Measurements from ENCODE around the gene ZDHHC11.
"Not testable (repeated sequence)": the region's sequence is repeated elsewhere in the genome, so short reads cannot be mapped to it uniquely, and the experiment has no call there.

DNA sequence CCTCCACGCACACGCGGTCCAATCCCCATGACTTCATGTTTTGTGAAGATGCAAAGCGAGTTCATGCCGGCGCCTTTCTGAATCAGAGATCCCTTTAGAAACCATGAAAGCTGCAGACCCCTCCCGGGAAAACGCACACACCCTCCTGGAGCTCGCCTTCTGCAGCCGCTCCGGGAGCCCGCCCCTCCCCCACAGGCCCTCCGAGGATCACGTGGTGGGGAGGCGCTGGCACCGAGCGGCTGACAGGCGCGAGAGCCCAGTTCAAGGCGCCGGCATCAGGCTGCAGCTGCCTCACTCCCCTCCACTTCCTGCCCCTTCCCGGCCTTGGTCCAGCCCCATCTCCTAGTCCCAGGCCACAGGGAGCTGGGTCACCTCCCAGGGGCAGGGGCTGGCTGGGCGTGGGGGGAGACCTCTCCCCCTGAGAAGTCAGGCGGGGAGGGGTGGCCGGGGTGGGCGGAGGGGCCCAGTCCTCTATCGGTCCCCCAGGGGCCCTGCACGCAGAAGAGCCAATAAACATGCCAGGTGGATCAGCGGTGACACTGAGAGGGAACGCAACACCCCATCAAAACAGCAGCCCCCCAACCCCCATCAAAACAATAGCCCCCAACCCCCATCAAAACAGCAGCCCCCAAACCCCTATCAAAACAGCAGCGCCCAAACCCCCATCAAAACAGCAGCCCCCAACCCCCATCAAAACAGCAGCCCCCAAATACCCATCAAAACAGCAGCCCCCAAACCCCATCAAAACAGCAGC lies 67.6 kb downstream of the ZDHHC11 start:
- TF ChIP-seq, protein P1, sequence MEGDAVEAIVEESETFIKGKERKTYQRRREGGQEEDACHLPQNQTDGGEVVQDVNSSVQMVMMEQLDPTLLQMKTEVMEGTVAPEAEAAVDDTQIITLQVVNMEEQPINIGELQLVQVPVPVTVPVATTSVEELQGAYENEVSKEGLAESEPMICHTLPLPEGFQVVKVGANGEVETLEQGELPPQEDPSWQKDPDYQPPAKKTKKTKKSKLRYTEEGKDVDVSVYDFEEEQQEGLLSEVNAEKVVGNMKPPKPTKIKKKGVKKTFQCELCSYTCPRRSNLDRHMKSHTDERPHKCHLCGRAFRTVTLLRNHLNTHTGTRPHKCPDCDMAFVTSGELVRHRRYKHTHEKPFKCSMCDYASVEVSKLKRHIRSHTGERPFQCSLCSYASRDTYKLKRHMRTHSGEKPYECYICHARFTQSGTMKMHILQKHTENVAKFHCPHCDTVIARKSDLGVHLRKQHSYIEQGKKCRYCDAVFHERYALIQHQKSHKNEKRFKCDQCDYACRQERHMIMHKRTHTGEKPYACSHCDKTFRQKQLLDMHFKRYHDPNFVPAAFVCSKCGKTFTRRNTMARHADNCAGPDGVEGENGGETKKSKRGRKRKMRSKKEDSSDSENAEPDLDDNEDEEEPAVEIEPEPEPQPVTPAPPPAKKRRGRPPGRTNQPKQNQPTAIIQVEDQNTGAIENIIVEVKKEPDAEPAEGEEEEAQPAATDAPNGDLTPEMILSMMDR (IDR thresholded peaks at IDR 0.05; ENCODE audit: low read depth, low read length, poor library complexity, severe bottlenecking) = not testable (repeated sequence)
- TF ChIP-seq EZH2phosphoT487 (IDR thresholded peaks at IDR 0.05; ENCODE audit: borderline replicate concordance, low read length) = not testable (repeated sequence)

All from DOHH2 (cell line).